GM06990 (cell line): Measurements from ENCODE around the gene NOL4L.
"Not testable (repeated sequence)": the region's sequence is repeated elsewhere in the genome, so short reads cannot be mapped to it uniquely, and the experiment has no call there.

Source experiments
- DNase-seq: peaks from one replicate; pipeline ENCODE4 v3.0.0-alpha.2; 2011; ENCODE audit not compliant: insufficient read length; ENCODE audit errors: extremely low read depth
- H3K27me3 ChIP-seq: replicated peaks from 2 replicates; pipeline ENCODE4 v1.6.0; 2011; ENCODE audit warnings: low read length; ENCODE audit not compliant: control insufficient read depth, insufficient read depth
- H3K36me3 ChIP-seq: 2 replicates; pipeline ENCODE4 v1.5.1; 2011; ENCODE audit warnings: low read length; ENCODE audit not compliant: control insufficient read depth, insufficient read depth
- H3K4me3 ChIP-seq: replicated peaks from 2 replicates; pipeline ENCODE4 v1.5.1; 2011; ENCODE audit warnings: low read depth, mild to moderate bottlenecking, control low read depth, low read length
- TF ChIP-seq, protein P1 (sequence below): IDR thresholded peaks from 2 replicates; pipeline ENCODE4 v1.5.1; 2011; ENCODE audit warnings: low read length, control low read depth, mild to moderate bottlenecking, inconsistent platforms; ENCODE audit not compliant: insufficient read depth, poor library complexity, severe bottlenecking

NOL4L gene

DNA sequence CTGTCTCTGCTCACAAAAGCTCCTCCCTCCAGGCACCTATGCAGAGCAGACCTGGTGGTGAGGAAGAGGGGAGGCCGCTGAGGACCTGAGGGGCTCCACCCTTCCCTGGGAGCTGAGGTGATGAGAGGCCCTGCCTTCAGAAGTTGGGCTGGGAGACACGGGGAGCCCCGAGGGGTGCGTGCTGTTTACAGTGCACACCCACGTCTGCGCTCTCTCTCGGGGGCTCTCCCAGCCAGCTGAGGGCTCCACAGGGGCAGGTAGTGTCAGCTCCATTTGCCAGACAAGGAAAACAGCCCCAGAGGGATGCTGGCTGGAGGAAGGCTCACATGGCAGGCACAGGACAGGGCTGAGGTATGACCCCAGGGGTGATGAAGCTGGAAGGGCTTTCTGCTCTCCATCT is 13.5 kb upstream of the NOL4L start:
- Histone ChIP-seq H3K36me3 (no peaks in the 10 kb centered on the region), H3K4me3 (no peak overlapping the region), H3K27me3 (no peaks in the 10 kb centered on the region)
- TF ChIP-seq, protein P1, sequence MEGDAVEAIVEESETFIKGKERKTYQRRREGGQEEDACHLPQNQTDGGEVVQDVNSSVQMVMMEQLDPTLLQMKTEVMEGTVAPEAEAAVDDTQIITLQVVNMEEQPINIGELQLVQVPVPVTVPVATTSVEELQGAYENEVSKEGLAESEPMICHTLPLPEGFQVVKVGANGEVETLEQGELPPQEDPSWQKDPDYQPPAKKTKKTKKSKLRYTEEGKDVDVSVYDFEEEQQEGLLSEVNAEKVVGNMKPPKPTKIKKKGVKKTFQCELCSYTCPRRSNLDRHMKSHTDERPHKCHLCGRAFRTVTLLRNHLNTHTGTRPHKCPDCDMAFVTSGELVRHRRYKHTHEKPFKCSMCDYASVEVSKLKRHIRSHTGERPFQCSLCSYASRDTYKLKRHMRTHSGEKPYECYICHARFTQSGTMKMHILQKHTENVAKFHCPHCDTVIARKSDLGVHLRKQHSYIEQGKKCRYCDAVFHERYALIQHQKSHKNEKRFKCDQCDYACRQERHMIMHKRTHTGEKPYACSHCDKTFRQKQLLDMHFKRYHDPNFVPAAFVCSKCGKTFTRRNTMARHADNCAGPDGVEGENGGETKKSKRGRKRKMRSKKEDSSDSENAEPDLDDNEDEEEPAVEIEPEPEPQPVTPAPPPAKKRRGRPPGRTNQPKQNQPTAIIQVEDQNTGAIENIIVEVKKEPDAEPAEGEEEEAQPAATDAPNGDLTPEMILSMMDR, result no peak
- no peak for DNase-seq

DNA sequence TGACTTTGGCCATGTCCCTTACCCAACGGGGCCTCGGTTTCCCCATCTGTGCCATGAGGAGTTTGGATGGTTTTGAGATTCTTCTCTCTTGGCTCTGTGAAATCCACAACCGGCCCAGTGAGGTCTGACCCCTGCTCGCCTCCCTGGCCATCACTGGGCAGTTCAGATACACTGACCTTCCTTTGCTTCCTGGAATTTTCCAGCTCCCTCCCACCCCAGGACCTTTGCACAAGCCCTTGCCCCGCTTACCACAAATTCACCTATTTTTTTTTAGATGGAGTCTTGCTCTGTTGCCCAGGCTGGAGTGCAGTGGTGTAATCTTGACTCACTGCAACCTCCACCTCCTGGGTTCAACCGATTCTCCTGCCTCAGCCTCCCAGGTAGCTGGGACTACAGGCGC is 12.6 kb upstream of the NOL4L start:
- Histone ChIP-seq H3K4me3 (no peak overlapping the region), H3K27me3 (no peaks in the 10 kb centered on the region), H3K36me3 (no peaks in the 10 kb centered on the region)
- DNase-seq, result no peak
- TF ChIP-seq, protein P1, result no peak

DNA sequence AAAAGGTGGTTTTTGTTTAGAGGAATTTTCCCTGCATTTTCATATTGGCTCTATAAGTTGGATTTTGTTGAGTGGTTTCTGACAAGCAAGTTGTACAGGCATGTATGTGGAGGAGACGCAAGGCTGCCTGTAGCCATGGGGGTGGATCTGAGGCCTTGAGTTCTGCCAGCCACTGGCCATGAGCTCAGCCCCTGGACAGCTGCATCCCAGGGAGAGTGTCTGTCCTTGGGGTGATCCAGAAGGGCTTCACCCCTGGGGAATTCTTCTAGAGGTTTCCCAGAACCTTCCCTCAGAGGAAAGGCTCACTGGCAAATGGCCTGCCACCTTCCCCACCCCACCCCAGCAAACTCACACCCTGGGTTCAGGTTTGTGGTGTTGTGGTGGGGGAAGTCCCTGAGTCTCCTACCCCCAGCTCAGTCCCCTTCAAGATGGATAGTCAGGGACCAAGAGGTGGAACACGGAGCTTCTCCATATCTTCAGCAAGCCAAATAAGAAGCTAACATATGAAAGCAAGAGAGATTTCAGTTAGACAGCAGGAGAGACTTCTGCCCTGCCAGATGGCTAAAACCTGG is 11.6 kb upstream of the NOL4L start:
- no peaks in the 10 kb centered on the region for H3K36me3 ChIP-seq
- no peak for DNase-seq
- H3K27me3 ChIP-seq, result no peaks in the 10 kb centered on the region
- TF ChIP-seq, protein P1, result no peak
- no peak overlapping the region for H3K4me3 ChIP-seq

DNA sequence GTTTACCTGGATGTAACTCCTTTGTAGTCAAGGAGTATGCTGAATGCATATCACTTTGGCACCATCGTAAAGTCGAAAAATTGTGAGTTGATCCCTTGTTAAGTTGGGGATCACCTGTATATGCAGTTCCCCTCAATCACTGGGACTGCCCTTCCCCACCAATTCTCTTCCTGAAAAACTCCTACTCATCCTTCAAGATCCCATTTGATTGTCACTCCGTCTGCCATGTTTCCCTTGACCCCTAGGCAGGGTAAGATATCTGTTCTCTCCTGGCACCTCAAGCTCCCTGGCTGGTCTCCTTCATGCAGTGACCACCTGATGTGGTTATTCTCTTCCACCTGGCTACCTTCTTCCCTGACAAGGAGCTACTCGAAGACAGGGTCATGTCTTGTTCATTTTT is 10.0 kb upstream of the NOL4L start:
- no peak for DNase-seq
- Histone ChIP-seq H3K4me3 (no peak overlapping the region), H3K36me3 (no peaks in the 10 kb centered on the region), H3K27me3 (no peaks in the 10 kb centered on the region)
- TF ChIP-seq, protein P1, result no peak

DNA sequence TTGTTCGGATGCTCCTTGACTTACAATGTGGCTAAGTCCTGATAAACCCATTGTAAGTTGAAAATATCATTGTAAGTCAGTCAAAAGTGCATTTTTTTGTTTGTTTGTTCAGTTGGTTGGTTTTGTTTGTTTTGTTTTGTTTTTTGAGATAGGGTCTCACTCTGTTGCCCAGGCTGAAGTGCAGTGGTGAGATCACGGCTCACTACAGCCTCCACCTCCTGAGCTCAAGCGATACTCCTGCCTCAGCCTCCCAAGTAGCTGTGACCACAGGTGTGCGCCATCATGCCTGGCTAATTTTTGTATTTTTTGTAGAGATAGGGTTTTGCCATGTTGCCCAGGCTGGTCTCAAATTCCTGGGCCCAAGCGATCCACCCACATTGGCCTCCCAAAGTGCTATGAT is 9.5 kb upstream of the NOL4L start:
- not testable (repeated sequence) for DNase-seq, H3K27me3 ChIP-seq, H3K36me3 ChIP-seq, H3K4me3 ChIP-seq

DNA sequence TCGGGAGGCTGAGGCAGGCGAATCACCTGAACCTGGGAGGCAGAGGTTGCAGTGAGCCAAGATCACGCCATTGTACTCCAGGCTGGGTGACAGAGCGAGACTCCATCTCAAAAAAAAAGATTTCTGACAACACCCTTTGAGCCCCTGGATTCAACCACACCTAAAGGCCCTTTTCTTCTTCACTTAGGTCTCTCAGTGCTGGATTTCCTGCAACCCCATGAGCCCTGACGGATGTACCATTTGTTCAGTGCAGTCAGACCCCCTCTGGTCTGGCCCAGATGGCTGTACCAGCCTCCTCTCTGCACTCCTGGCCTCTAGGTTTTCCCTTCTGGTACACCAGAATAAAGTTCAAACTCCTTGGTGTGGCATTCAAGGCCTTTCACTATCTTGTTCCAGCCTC is 9.1 kb upstream of the NOL4L start:
- Histone ChIP-seq H3K27me3 (no peaks in the 10 kb centered on the region), H3K36me3 (no peaks in the 10 kb centered on the region), H3K4me3 (no peak overlapping the region)
- no peak for DNase-seq
- TF ChIP-seq, protein P1, result no peak

DNA sequence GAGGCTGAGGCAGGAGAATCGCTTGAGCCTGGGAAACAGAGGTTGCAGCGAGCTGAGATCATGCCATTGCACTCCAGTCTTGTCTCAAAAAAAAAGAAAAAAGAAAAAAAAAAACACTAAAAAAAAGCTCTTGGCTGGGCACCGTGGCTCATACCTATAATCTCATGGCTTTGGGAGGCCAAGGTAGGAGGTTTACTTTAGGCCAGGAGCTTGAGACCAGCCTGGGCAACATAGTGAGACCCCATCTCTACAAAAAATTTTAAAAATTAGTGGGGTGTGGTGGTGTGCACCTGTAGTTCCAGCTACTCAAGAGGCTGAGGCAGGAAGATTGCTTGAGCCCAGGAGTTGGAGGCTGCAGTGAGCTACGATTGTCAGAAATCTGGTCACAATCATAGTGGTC is 7.5 kb upstream of the NOL4L start:
- not testable (repeated sequence) for DNase-seq, H3K4me3 ChIP-seq, H3K27me3 ChIP-seq, H3K36me3 ChIP-seq
